Natural killer cell (primary cell): ENCODE results near the gene MRPL43. TPM values are rescaled to one million over a fixed set of nuclear protein-coding genes. Genes with fewer than 3 reads are reported as not detected.

Experiments used
- ATAC-seq, 3 donors: fragments of 150-1000 bp in 2 of 3; fragments of 200-7000 bp in 1 of 3; cut with Tn5 transposase; 1 replicate in 1 of 3; 2 replicates in 2 of 3; pipeline ENCODE4 v1.10.0; 2021; ENCODE audit warnings: mild to moderate bottlenecking in 2 of 3, moderate library complexity in 2 of 3
- DNase-seq, 2 donors: peaks; one replicate each; pipeline versions ENCODE4 v3.0.0 to v3.0.0-alpha.2; 2013 to 2021; ENCODE audit warnings: mixed read lengths in 1 of 2
- H3K27ac ChIP-seq: one replicate; pipeline ENCODE4 v1.5.1; 2013; ENCODE audit warnings: mild to moderate bottlenecking, low read length
- H3K27me3 ChIP-seq: one replicate; pipeline ENCODE4 v1.6.1; 2013; ENCODE audit warnings: low read length; ENCODE audit not compliant: control insufficient read depth, insufficient read depth
- H3K36me3 ChIP-seq: one replicate; pipeline ENCODE4 v1.6.1; 2013; ENCODE audit warnings: low read length; ENCODE audit not compliant: control insufficient read depth, insufficient read depth
- H3K4me1 ChIP-seq: one replicate; pipeline ENCODE4 v1.6.1; 2013; ENCODE audit warnings: low read length; ENCODE audit not compliant: control insufficient read depth, insufficient read depth
- H3K4me3 ChIP-seq: one replicate; pipeline ENCODE4 v1.5.1; 2013; ENCODE audit warnings: low read length
- H3K9me3 ChIP-seq: one replicate; pipeline ENCODE4 v1.6.1; 2013; ENCODE audit warnings: low read length; ENCODE audit not compliant: control insufficient read depth, insufficient read depth
- H3K27ac Mint-ChIP-seq, 2 donors: one replicate each; pipeline ENCODE4 v1.8.0; 2022; ENCODE audit warnings: mild to moderate bottlenecking in 2 of 2, mixed read lengths in 2 of 2, moderate library complexity in 1 of 2
- H3K27me3 Mint-ChIP-seq, 2 donors: one replicate each; pipeline ENCODE4 v1.8.0; 2022; ENCODE audit warnings: low read depth in 2 of 2, mixed read lengths in 2 of 2
- H3K36me3 Mint-ChIP-seq: one replicate; pipeline ENCODE4 v1.8.0; 2022; ENCODE audit warnings: mixed read lengths
- H3K4me1 Mint-ChIP-seq, 2 donors: one replicate each; pipeline ENCODE4 v1.8.0; 2022; ENCODE audit warnings: mixed read lengths in 2 of 2
- H3K4me3 Mint-ChIP-seq: one replicate; pipeline ENCODE4 v1.8.0; 2022; ENCODE audit warnings: mild to moderate bottlenecking, moderate library complexity, mixed read lengths
- H3K9me3 Mint-ChIP-seq, 2 donors: one replicate each; pipeline ENCODE4 v1.8.0; 2022; ENCODE audit warnings: mixed read lengths in 2 of 2
- WGBS: methylation state at CpG from one replicate; pipeline ENCODE4 v1.1.7; 2013; ENCODE audit warnings: missing lambda C conversion rate; ENCODE audit not compliant: insufficient coverage; 5-methylcytosine and 5-hydroxymethylcytosine counted together
- intact Hi-C: fragments of 100-400 bp; cut with micrococcal nuclease; formaldehyde crosslinking; loops from one replicate; pipeline ENCODE4 v1.14.2; 2022
- total RNA-seq, 4 donors: library from RNA; stranded (reverse); fragments of 120-200 nt in 1 of 4; gene quantifications; one replicate each; pipeline versions ENCODE4 v1.2.3 to v1.2.4, GENCODE V29; 2013 to 2022
- TF ChIP-seq, protein P1 (sequence below): fragments of 200-600 bp; IDR thresholded peaks from one replicate; pipeline ENCODE4 v1.8.0; 2022; ENCODE audit warnings: antibody characterized with exemption

Gene MRPL43
- total RNA-seq, 3 donors from 2014 or later (not counting 1 experiment from before 2014, with no cell fraction given), result 27.2 to 42.0 (median 33.1) TPM

DNA sequence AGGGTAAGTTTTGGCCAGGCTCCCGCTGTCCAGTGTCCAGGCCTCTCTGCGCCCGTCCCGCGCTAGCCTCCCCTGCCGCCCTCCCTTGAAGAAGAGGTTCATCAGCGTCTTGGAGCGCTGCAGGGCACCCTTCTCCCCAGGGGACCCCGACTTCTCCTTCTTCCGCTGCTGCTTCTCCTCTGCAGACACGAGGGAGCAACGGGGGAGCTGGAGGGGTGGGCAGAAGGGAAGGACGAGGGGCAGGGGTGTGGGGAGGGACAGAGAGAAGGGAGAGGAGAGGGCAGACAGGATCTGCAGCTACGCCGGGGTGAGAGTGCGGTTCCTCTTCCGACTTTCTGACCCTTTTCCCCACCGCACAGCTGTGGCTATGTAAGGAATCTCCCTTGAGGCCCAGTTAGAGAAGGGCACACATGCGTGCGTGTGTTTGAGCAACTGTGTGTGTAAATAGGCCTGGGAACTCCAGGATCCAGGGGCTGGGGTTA, 30.9 kb upstream of the MRPL43 start:
- Mint-ChIP-seq H3K27me3 (peaks cover 33 to 49% of the 10 kb centered on the region in 2 donors), H3K27ac (no peak overlapping the region)

DNA sequence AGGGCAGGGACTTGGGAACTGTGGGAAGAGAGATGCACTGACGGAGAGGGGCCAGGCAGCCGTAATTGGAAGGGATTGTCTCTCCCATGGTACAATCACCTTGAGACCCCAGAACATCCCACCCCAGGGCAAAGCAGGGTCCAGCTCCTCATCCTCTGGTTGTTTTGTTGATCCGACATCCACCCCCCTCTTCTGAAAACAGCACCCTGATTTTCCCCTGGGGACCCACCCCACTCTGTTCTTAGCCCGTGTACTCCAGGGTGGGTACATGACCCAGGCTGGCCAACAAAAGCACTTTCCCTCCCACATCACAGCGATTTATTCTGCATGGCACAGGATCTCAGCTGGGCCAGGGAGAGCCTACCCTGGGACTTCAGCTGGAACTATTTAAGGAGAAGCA, 29.5 kb upstream of the MRPL43 start:
- intact Hi-C loops, result no loop called here
- Histone ChIP-seq H3K9me3 (no peaks in the 10 kb centered on the region), H3K36me3 (no peaks in the 10 kb centered on the region), H3K27ac (no peak overlapping the region), H3K27me3 (peaks cover 15% of the 10 kb centered on the region), H3K4me3 (no peak overlapping the region), H3K4me1 (peaks cover 19% of the 10 kb centered on the region)
- Mint-ChIP-seq H3K9me3 (no peaks in the 10 kb centered on the region), H3K4me3 (no peak overlapping the region), H3K4me1 (peaks cover 10 to 28% of the 10 kb centered on the region in 2 donors), H3K36me3 (no peaks in the 10 kb centered on the region), H3K27ac (no peak overlapping the region), H3K27me3 (peaks cover 37 to 50% of the 10 kb centered on the region in 2 donors)
- ATAC-seq (no peak), DNase-seq (no peak)
- TF ChIP-seq, protein P1, sequence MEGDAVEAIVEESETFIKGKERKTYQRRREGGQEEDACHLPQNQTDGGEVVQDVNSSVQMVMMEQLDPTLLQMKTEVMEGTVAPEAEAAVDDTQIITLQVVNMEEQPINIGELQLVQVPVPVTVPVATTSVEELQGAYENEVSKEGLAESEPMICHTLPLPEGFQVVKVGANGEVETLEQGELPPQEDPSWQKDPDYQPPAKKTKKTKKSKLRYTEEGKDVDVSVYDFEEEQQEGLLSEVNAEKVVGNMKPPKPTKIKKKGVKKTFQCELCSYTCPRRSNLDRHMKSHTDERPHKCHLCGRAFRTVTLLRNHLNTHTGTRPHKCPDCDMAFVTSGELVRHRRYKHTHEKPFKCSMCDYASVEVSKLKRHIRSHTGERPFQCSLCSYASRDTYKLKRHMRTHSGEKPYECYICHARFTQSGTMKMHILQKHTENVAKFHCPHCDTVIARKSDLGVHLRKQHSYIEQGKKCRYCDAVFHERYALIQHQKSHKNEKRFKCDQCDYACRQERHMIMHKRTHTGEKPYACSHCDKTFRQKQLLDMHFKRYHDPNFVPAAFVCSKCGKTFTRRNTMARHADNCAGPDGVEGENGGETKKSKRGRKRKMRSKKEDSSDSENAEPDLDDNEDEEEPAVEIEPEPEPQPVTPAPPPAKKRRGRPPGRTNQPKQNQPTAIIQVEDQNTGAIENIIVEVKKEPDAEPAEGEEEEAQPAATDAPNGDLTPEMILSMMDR, result no peak
- WGBS, result 88% methylated on average over 5 of the region's 5 CpGs

More for the DNA sequence above, 30.9 kb upstream of the MRPL43 start:
- Mint-ChIP-seq H3K9me3 (no peaks in the 10 kb centered on the region), H3K4me3 (no peak overlapping the region), H3K4me1 (peaks cover 4 to 22% of the 10 kb centered on the region in 2 donors), H3K36me3 (no peaks in the 10 kb centered on the region)
- Histone ChIP-seq H3K27me3 (peaks cover 15% of the 10 kb centered on the region), H3K4me1 (peaks cover 13% of the 10 kb centered on the region), H3K4me3 (no peak overlapping the region), H3K36me3 (no peaks in the 10 kb centered on the region), H3K9me3 (no peaks in the 10 kb centered on the region), H3K27ac (no peak overlapping the region)
- ATAC-seq (no peak), DNase-seq (no peak)
- 29% methylated on average over 20 of the region's 20 CpGs for WGBS
- intact Hi-C loops, result no loop called here
- TF ChIP-seq, protein P1, result no peak

DNA sequence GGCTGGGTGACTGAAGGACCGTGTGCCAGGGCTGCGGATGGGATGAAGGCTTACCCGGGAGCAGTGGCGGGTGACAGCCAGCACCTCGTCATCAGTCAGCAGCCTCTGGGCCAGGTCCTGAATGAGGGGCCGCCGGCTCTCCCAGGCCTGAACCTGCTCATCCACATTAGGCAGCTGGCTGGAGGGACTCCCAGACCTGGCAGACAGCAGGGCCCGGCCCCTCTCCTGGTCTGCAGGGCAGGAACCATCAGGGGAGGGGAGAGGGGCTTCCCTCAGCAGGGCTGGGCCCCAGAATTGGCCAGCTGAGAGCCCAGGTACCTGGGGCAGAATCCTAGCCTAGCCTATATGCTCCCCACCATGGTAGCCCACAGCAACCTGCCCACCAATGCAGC, 28.3 kb upstream of the MRPL43 start:
- DNase-seq (no peak), ATAC-seq (no peak)
- Histone ChIP-seq H3K36me3 (no peaks in the 10 kb centered on the region), H3K9me3 (no peaks in the 10 kb centered on the region), H3K27ac (no peak overlapping the region), H3K4me3 (no peak overlapping the region), H3K4me1 (peaks cover 19% of the 10 kb centered on the region), H3K27me3 (peaks cover 15% of the 10 kb centered on the region)
- Mint-ChIP-seq H3K4me3 (no peak overlapping the region), H3K27me3 (peaks cover 37 to 46% of the 10 kb centered on the region in 2 donors), H3K27ac (no peak overlapping the region), H3K4me1 (peaks cover 10 to 28% of the 10 kb centered on the region in 2 donors), H3K36me3 (no peaks in the 10 kb centered on the region), H3K9me3 (no peaks in the 10 kb centered on the region)
- intact Hi-C loops, result no loop called here
- WGBS, result 93% methylated on average over 8 of the region's 8 CpGs
- TF ChIP-seq, protein P1, result no peak
